Kidney epithelial cell (primary cell): ENCODE measurements around the gene MC1R. TPM values are rescaled to one million over a fixed set of nuclear protein-coding genes. Genes with fewer than 3 reads are reported as not detected.
"Not testable (repeated sequence)": the region's sequence is repeated elsewhere in the genome, so short reads cannot be mapped to it uniquely, and the experiment has no call there.

ENCODE experiments used
- DNase-seq: peaks from one replicate; pipeline ENCODE4 v3.0.0-alpha.2; 2010; ENCODE audit warnings: low read depth
- H3K27me3 ChIP-seq: 2 replicates; pipeline ENCODE4 v1.6.0; 2011; ENCODE audit warnings: low read length; ENCODE audit not compliant: control insufficient read depth, insufficient read depth
- H3K36me3 ChIP-seq: 2 replicates; pipeline ENCODE4 v1.5.1; 2011; ENCODE audit warnings: low read length; ENCODE audit not compliant: control insufficient read depth, insufficient read depth
- H3K4me3 ChIP-seq: 2 replicates; pipeline ENCODE4 v1.5.1; 2011; ENCODE audit warnings: low read depth, mild to moderate bottlenecking, control low read depth, low read length
- total RNA-seq: library from RNA; depleted of rRNA; stranded (reverse); fragments of >200 nt; gene quantifications from 2 replicates; pipeline ENCODE4 v1.2.3, GENCODE V29; 2015
- TF ChIP-seq, protein P1 (sequence below): IDR thresholded peaks from 2 replicates; pipeline ENCODE4 v1.5.1; 2011; ENCODE audit warnings: mild to moderate bottlenecking, moderate library complexity, low read length, control low read depth, inconsistent platforms; ENCODE audit not compliant: insufficient read depth, poor library complexity, severe bottlenecking

Gene MC1R
- total RNA-seq, 1 donor from 2014 or later: 3.0 TPM

DNA sequence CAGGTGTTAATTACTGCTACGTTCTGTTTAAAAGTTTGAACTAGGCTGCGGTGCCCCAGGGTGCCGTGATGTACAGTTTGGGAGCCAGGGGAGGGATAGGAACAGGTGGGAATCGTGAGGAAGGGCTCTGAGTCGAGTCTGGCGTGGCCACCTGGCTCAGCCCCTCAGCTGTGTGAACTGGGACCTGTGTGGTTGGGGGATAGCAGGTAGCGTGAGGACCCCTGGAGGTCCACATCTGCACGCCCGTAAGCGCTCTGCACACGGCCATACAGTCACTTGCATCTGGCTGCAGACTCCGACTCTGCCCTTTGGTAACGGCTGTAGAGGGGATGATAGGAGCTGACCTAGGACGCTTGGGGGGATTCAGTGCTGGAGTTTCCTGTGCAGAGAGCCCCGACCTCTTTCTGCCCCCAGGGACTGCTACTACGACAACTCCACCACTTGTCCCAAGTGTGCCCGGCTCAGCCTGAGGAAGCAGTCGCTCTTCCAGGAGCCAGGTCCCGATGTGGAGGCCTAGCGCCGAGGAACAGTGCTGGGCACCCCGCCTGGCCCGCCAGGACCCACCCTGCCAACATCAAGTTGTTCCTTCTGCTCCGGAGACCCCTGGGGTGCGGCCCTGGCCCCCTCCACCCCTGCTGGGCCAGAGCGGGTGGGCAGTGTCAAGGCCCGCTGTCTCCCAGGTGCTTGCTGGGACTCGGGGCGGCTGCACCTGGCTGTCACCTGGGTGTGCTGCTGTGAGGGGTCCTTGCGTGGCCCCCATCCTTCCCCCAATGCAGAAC, 47.0 kb downstream of the MC1R start:
- TF ChIP-seq, protein P1, sequence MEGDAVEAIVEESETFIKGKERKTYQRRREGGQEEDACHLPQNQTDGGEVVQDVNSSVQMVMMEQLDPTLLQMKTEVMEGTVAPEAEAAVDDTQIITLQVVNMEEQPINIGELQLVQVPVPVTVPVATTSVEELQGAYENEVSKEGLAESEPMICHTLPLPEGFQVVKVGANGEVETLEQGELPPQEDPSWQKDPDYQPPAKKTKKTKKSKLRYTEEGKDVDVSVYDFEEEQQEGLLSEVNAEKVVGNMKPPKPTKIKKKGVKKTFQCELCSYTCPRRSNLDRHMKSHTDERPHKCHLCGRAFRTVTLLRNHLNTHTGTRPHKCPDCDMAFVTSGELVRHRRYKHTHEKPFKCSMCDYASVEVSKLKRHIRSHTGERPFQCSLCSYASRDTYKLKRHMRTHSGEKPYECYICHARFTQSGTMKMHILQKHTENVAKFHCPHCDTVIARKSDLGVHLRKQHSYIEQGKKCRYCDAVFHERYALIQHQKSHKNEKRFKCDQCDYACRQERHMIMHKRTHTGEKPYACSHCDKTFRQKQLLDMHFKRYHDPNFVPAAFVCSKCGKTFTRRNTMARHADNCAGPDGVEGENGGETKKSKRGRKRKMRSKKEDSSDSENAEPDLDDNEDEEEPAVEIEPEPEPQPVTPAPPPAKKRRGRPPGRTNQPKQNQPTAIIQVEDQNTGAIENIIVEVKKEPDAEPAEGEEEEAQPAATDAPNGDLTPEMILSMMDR: no peak
- DNase-seq: no peak
- Histone ChIP-seq H3K27me3 (no peaks in the 10 kb centered on the region), H3K36me3 (peaks cover 1% of the 10 kb centered on the region), H3K4me3 (no peak overlapping the region)

DNA sequence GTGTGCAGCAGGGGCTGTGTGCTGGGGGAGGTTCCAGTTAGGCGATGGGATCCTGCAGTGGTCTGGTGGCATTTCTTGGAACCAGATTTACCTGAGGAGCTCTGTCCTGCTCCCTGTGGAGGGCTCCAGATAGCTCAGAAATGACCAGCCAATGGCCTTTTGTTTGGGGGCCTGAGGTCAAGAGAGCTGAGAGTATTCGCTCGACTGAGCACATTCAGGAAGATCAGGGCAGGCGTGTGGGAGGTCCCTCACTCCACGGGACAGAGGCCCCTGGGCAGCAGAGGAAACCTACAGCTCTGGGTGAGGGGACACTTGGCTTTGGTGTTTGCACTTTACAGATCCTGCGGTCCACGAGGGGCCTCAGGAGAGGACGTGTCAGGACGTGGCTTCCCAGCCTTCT, 48.1 kb downstream of the MC1R start:
- H3K36me3 ChIP-seq: peaks cover 1% of the 10 kb centered on the region
- DNase-seq: no peak
- no peaks in the 10 kb centered on the region for H3K27me3 ChIP-seq
- TF ChIP-seq, protein P1: no peak
- no peak overlapping the region for H3K4me3 ChIP-seq

DNA sequence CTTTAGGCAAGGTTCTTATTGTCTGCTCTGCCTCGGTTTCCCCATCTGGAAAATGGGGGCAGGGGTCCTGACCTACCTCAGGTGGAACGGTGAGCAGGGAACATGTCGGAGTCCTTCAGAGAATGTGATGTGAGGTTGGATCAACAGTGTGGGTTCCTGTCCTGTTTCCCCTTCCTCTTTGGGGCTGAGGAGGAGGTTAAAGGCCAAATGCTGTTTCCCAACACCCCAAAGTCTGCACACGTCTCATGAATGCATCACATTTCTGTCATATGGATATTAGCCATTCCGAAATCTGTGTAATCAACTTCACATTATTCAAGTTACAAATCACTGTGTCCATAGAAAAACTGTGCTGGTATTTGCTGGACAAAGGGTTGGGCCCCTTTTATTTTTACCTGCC, 48.8 kb downstream of the MC1R start:
- not testable (repeated sequence) for H3K36me3 ChIP-seq, DNase-seq, H3K4me3 ChIP-seq, H3K27me3 ChIP-seq

DNA sequence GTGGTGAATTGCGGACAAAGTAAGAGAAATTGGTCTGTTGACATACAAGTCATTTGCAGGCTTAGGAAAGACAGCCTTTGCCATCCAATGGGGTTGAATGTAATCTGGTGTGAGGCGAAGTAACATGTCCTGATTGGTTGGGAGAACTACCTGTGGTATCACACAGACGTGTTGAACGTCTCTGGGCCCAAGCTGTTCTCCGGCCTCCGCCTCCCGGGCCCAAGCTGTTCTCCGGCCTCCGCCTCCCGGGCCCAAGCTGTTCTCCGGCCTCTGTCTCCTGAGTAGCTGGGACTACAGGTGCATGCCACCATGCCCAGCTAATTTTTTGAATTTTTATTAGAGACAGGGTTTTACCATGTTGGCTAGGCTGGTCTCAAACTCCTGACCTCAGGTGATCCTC, 49.4 kb downstream of the MC1R start:
- DNase-seq, H3K27me3 ChIP-seq, H3K4me3 ChIP-seq, H3K36me3 ChIP-seq: not testable (repeated sequence)

DNA sequence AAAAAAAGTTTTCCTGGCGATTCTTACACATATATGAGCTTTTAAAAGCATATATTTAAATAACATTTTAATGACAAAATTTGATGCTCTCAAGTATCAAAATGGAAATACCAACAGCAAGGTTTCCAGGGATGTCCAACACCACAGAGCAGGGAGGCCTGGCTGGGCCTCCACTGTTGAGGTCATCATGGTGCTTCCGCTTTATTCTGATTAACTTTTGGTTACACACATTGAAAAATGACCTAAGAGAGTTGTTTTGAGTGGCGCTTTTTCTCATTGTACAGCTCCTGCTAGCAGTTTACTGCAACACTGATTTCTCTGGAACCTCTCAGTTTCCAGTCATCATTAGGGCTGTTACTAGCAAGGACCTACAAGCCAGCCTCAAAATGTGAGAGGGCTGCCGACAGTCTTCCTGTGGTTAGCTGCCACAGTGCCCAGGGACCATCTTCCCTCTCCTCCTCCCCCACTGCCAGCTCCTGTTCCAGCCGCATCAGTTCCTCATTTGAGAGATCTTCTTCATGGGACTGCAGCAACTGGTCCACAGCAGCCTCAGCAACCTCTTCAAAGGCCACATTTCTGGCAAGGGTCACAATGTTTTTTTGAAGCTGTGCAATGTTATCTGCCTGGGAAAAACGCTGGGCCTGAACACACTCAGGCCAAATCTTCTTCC, 51.2 kb downstream of the MC1R start:
- DNase-seq: no peak
- no peak overlapping the region for H3K4me3 ChIP-seq
- no peaks in the 10 kb centered on the region for H3K27me3 ChIP-seq
- TF ChIP-seq, protein P1: no peak
- H3K36me3 ChIP-seq: peaks cover 1% of the 10 kb centered on the region

Other genes with a start within 250 kb of the MC1R start
- gene CDK10, start 232.2 kb upstream of the MC1R start, total RNA-seq: 50.5 and 61.5 TPM in 2 replicates
- 24.0 and 28.8 TPM in 2 replicates for gene SPATA2L, start 217.2 kb upstream of the MC1R start, total RNA-seq
- gene VPS9D1, start 198.0 kb upstream of the MC1R start, total RNA-seq: 5.1 and 9.3 TPM in 2 replicates
- gene ZNF276, start 197.3 kb upstream of the MC1R start, total RNA-seq: 21.7 and 29.4 TPM in 2 replicates
- gene FANCA, start 102.2 kb upstream of the MC1R start, total RNA-seq: 16.0 and 19.1 TPM in 2 replicates
- 1.2 and 1.4 TPM in 2 replicates for gene SPIRE2, start 90.4 kb upstream of the MC1R start, total RNA-seq
- 145 and 149 TPM in 2 replicates for gene TCF25, start 45.3 kb upstream of the MC1R start, total RNA-seq
- gene TUBB3, start 4.5 kb downstream of the MC1R start, total RNA-seq: 599 and 683 TPM in 2 replicates
- 101 and 107 TPM in 2 replicates for gene DEF8, start 29.9 kb downstream of the MC1R start, total RNA-seq
- 27.2 and 35.2 TPM in 2 replicates for gene DBNDD1, start 100.6 kb downstream of the MC1R start, total RNA-seq
- not detected in 2 replicates for gene PRDM7, start 158.5 kb downstream of the MC1R start, total RNA-seq